GM18858 (cell line): ENCODE measurements around the gene HGFAC.
"Not testable (repeated sequence)": the region's sequence is repeated elsewhere in the genome, so short reads cannot be mapped to it uniquely, and the experiment has no call there.

Experiments
- ATAC-seq: cut with Tn5 transposase; IDR thresholded peaks from one replicate; pipeline ENCODE4 v1.9.1; 2021; ENCODE audit not compliant: unreplicated experiment

HGFAC gene

GRCh38 chr4:3440979-3441500 lies 728 bp upstream of the HGFAC start:
- no peak for ATAC-seq

DNA sequence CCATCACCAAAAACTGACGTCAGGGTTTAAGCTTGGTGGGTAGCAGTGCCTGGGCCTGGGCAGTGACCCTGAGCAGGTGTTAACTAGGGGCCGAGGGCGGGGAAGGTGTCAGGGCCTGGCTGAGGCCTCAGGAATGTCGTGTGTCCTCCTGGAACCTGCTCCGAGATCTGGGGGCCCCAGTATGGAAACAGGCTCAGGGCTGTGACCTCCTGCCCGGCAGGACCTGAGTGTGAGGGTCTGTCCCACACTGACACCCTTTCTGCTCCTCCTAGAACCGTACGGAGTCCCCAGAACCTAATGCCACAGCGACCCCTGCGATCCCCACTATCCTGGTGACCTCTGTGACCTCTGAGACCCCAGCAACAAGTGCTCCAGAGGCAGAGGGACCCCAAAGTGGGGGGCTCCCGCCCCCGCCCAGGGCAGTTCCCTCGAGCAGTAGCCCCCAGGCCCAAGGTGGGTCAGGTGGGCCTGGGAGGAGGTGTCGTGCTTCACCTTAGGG lies 741 bp downstream of the HGFAC start:
- no peak for ATAC-seq

GRCh38 chr4:3442959-3443749 lies 1.4 kb downstream of the HGFAC start:
- ATAC-seq = no peak

- no peak for ATAC-seq
These were observed 2.1 kb downstream of the HGFAC start for GRCh38 chr4:3443750-3444309.

- no peak for ATAC-seq
These were observed 2.8 kb downstream of the HGFAC start for GRCh38 chr4:3444351-3445110.

GRCh38 chr4:3445111-3445820 lies 3.5 kb downstream of the HGFAC start:
- no peak for ATAC-seq

DNA sequence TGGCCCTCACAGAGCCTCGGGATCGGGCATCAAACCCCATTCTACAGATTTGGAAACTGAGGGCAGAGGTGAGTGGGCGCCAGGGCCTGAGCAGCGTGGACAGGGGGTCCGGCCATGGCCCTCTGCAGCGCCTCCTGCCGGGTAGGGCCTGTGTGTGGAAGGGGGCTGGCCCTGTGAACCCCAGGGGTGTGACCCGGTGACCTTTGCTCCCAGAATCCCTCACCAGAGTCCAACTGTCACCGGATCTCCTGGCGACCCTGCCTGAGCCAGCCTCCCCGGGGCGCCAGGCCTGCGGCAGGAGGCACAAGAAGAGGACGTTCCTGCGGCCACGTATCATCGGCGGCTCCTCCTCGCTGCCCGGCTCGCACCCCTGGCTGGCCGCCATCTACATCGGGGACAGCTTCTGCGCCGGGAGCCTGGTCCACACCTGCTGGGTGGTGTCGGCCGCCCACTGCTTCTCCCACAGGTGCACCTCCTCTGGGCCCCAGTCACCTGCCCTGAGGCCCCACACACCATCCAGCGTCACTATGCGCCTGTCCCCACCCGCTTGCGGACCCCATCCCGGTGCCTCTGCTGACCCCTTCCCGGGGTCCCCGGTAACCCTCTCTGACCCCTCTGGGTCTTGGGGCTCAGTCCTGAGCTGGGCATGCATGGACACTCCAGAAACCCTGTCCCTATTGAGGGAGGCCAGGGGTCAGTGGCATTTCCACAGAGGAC lies 4.2 kb downstream of the HGFAC start:
- ATAC-seq = no peak

DNA sequence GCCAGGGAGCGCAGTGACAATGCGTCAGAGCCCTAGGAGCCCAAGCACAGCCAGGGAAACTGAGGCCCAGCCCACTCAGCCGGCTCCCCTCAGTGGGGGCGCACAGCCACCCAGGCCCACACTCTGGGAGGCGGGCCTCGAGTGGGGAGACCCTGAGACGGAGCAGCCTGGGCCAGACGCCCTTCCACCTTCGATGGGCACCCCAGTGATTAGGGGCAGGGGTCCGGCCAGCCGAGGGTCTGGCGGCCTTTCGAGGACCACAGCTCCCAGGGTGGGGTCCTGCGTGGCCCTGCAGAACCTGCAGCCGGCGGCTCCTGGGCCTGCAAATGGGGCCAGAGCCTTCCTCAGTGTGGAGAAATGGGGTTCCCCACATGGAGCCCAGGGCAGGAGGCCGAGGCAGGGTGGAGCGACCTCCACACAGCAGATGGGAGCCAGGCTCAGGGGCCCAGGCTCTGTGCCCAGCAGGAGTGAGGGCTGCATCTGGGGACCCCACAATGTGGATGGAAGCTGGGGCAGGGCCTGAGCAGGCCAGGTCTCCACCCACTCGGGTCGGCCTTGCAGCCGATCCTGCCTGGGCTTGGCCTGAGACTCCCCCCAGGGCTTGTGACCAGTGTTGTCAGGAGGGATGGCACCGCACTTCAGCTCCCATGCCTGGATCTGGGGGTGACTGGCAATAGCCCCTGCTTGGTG lies 5.0 kb downstream of the HGFAC start:
- ATAC-seq = no peak

DNA sequence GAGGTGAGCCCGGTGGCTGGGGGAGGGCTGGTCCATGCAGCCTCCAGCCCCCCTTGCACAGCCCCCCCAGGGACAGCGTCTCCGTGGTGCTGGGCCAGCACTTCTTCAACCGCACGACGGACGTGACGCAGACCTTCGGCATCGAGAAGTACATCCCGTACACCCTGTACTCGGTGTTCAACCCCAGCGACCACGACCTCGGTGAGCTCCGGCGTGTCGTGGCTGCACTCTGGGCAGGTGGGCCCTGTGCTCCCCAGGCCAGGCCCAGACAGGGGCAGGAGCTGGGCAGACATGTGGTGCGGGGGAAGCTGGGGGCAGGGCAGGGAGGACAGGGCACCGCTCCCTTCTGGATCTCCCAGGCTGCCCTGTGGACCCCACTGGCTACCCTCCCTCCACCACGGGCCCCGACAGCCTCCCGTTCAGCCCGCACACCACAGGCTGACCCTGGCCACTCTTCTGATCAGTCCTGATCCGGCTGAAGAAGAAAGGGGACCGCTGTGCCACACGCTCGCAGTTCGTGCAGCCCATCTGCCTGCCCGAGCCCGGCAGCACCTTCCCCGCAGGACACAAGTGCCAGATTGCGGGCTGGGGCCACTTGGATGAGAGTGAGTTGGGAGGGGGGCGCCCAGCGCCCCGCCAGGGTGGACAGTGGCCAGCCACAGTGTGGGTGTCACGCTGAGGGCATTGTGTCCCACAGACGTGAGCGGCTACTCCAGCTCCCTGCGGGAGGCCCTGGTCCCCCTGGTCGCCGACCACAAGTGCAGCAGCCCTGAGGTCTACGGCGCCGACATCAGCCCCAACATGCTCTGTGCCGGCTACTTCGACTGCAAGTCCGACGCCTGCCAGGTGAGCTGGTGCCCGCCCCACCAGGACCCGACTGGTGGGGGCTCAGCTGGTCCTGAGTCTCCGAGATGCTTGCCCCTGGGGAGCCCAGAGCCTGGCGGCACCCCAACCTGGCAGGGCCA lies 5.9 kb downstream of the HGFAC start:
- ATAC-seq = no peak

- ATAC-seq = no peak
These were observed 7.3 kb downstream of the HGFAC start for GRCh38 chr4:3449047-3449573.

DNA sequence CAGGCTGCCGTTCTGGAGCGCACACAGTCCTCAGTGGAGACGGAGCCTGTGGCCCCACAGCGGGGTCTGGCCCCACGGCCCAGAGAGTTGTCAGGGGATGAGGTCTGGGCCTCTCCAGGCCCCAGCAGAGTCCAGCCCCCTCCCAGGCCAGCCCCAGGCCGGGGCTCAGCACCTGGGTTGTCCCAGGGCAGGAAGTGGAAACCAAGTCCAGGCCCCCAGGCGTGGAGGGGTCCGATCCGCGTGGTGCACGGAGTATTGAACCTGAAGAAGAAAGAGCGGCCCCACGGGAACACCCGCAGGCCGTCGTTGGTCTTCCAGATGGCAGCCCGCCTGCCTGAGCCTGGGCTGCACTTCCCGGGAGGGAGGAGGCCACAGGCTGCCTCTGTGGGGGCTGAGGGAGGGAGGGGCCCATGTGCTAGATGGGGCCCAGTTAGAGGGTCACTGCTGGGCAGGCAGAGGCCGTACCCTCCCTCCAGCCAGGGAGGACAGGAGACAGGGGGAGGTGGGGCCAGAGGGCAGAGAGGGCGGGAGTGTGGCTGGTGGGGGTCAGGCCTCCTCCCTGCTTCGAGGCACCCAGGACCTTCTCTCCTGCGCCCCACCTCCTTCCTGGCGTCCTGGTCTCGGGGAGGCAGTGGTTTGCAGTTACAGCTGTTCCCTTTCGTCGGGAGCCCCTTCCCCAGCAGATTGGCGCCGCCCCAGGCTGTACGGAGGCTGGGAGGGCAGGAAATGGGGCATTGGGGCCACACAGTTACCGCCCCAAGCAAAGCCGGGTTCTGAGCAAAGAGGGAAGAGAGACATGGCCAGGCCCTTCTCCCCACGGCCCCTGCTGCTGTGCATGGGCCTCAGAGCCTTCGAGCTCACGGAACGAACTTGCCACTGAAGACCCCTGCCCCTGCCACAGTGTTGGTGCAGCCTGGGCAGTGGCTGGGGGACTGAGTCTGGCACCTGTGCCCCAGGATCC lies 8.1 kb downstream of the HGFAC start:
- ATAC-seq = no peak

DNA sequence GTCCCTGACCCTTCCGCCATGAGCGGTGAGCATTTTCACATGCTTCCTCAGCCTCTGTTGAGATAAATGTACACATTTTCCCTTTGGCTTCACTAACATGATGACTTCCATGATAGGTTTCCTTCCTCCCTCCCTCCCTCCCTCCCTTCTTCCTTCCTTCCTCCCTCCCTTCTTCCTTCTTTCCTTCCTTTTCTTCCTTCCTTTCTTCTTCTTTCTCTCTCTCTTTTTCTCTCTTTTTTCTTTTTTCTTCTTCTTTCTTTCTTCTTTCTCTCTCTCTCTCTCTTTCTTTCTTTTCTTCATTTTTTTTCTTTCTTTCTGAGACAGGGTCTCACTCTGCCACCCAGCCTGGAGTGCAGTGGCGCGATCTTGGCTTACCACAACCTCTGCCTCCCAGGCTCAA lies 8.9 kb downstream of the HGFAC start:
- no peak for ATAC-seq

DNA sequence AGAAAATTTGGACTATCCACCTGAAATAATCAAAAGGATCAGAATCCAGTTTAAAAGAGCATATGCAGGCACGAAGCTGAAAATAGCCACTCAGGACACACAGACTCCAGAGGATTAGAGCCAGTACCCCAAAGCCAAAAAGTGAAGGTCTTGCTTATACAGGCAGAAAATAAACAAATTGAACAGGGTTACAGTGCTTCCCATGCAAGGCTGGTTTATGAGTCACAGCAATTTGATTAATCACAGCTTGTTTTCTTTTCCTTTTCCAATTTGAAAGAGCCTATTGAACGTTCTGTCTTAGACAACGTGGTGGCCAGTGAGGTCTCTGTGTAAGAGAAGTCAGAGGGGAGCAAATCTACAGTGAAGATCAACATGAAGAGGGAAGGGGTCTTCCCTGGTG lies 10.2 kb downstream of the HGFAC start:
- ATAC-seq = no peak

- no peak for ATAC-seq
These were observed 10.6 kb downstream of the HGFAC start for GRCh38 chr4:3452376-3452775.

DNA sequence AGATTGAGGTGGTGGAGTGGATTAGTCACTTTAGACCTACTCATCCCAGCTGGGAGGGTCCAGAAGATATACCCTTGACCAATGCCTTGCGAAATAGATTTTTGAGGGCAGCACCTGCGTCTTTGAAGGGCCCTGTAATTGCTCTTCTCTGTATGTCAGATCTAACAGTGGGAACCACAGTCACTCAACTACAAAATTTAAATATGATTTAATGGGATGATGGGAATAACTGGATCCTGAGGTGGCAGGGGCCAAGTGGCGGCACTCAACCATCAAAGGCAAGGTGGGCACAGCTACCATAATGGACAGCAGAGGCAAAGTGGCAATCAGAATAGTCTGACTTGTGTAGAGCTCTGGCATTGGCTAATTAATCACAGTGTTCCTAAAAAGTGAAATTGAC lies 13.8 kb downstream of the HGFAC start:
- not testable (repeated sequence) for ATAC-seq

DNA sequence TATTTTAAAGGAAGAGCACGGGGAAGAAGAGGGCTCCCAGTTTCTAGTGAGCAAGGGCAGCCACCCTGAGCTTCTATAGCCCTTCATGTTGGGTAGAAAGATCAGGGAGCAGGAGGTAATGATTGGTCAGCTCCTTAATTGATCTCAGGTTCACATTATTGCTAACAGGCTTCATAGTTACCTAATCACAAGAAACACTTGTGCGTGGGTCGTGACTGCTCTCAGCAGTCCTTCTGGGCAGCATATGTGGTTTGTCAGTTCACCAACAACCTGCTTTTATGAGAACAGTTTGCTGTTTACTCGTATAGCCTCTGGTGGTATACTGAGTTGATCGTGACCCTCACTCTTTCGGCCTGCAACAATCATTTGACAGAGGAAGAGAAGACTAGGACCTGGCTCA lies 16.6 kb downstream of the HGFAC start:
- no peak for ATAC-seq

DNA sequence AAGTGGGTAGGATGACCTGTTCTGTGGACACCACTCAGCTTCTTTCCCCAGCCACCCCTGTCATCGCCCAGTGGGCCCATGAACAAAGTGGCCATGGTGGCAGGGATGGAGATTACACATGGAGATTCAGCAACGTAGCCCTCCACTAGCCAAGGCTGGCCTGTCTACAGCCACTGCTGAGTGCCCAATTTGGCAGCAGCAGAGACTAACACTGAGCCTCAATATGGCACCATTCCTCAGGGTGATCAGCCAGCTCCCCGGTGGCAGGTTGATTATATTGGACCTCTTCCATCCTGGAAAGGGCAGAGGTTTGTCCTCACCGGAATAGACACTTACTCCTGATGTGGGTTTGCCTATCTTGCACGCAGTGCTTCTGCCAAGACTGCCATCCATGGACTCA lies 17.4 kb downstream of the HGFAC start:
- not testable (repeated sequence) for ATAC-seq
